IMR-90 (cell line): ENCODE results near the gene USP54. TPM values are rescaled to one million over a fixed set of nuclear protein-coding genes. Genes with fewer than 3 reads are reported as not detected.

Source experiments
- ATAC-seq: fragments of 200-7000 bp; cut with Tn5 transposase; 2 replicates; pipeline ENCODE4 v1.9.1; 2020; ENCODE audit warnings: low read depth, mild to moderate bottlenecking, moderate library complexity
- BruUV-seq: library from RNA; stranded (reverse); fragments of 400-500 nt; replicated peaks from 2 replicates; lab custom pipeline; 2021; lab: Mats Ljungman, UMichigan
- CTCF ChIA-PET: fragments of 300-600 bp; formaldehyde crosslinking; extraction: SDS; loops from one replicate; lab custom pipeline; 2021; ENCODE audit warnings: antibody characterized with exemption; lab: Yijun Ruan, JAX
- POLR2A ChIA-PET: fragments of 300-600 bp; sonication (Branson Sonifier 250); formaldehyde crosslinking; loops from one replicate; lab custom pipeline; 2022; ENCODE audit warnings: antibody characterized with exemption; ENCODE audit not compliant: unreplicated experiment; lab: Charles Lee
- DNase-seq: peaks from one replicate; pipeline ENCODE4 v3.0.0; 2013
- H2AFZ ChIP-seq: replicated peaks from 2 replicates; pipeline ENCODE3; 2013; ENCODE audit warnings: low read length, mild to moderate bottlenecking; ENCODE audit not compliant: poor library complexity
- H2AK5ac ChIP-seq: 2 replicates; pipeline ENCODE4 v1.6.1; 2013; ENCODE audit warnings: low read depth, low read length, inconsistent platforms
- H2AK9ac ChIP-seq: replicated peaks from 2 replicates; pipeline ENCODE3; 2013; ENCODE audit warnings: mild to moderate bottlenecking, low read depth, low read length, moderate library complexity; ENCODE audit not compliant: poor library complexity
- H2BK120ac ChIP-seq: 2 replicates; pipeline ENCODE4 v1.6.1; 2013; ENCODE audit warnings: low read depth, low read length, inconsistent platforms
- H2BK15ac ChIP-seq: 3 replicates; pipeline ENCODE4 v1.6.1; 2013; ENCODE audit warnings: low read depth, low read length, inconsistent platforms
- H2BK20ac ChIP-seq: 2 replicates; pipeline ENCODE4 v1.6.1; 2013; ENCODE audit warnings: low read depth, mild to moderate bottlenecking, inconsistent platforms, low read length, moderate library complexity
- H2BK5ac ChIP-seq: 2 replicates; pipeline ENCODE4 v1.6.1; 2013; ENCODE audit warnings: mild to moderate bottlenecking, low read depth, low read length, inconsistent platforms; ENCODE audit not compliant: poor library complexity, severe bottlenecking
- H3K14ac ChIP-seq: replicated peaks from 2 replicates; pipeline ENCODE4 v1.6.1; 2013; ENCODE audit warnings: low read depth, low read length, inconsistent platforms
- H3K18ac ChIP-seq: 2 replicates; pipeline ENCODE4 v1.6.1; 2013; ENCODE audit warnings: low read depth, low read length, control low read depth
- H3K23ac ChIP-seq: 2 replicates; pipeline ENCODE4 v1.6.1; 2013; ENCODE audit warnings: low read depth, low read length, inconsistent platforms
- H3K27ac ChIP-seq: 2 replicates; pipeline ENCODE4 v1.5.1; 2013; ENCODE audit warnings: mild to moderate bottlenecking, control low read depth, low read length; ENCODE audit not compliant: insufficient read depth
- H3K27me3 ChIP-seq: 2 replicates; pipeline ENCODE4 v1.6.1; 2013; ENCODE audit warnings: low read length; ENCODE audit not compliant: control insufficient read depth, insufficient read depth
- H3K36me3 ChIP-seq: 2 replicates; pipeline ENCODE4 v1.6.1; 2013; ENCODE audit warnings: low read length, mixed read lengths; ENCODE audit not compliant: control insufficient read depth, insufficient read depth
- H3K4ac ChIP-seq: 2 replicates; pipeline ENCODE4 v1.6.1; 2013; ENCODE audit warnings: low read depth, low read length, inconsistent platforms
- H3K4me1 ChIP-seq: 2 replicates; pipeline ENCODE4 v1.6.1; 2013; ENCODE audit warnings: low read length, mixed read lengths; ENCODE audit not compliant: control insufficient read depth, insufficient read depth
- H3K4me2 ChIP-seq: 2 replicates; pipeline ENCODE4 v1.6.1; 2013; ENCODE audit warnings: low read depth, mild to moderate bottlenecking, control low read depth, low read length, moderate library complexity
- H3K4me3 ChIP-seq: 2 replicates; pipeline ENCODE4 v1.5.1; 2013; ENCODE audit warnings: low read depth, mild to moderate bottlenecking, control low read depth, low read length, moderate library complexity; ENCODE audit not compliant: insufficient read depth
- H3K56ac ChIP-seq: 2 replicates; pipeline ENCODE4 v1.6.1; 2013; ENCODE audit warnings: low read length, inconsistent platforms; ENCODE audit not compliant: insufficient read depth; ENCODE audit errors: extremely low read depth
- H3K79me1 ChIP-seq, 2 experiments: 2 replicates each; pipeline ENCODE4 v1.6.1; 2013; ENCODE audit warnings: low read length in 2 of 2, inconsistent platforms in 1 of 2, low read depth in 1 of 2
- H3K9ac ChIP-seq: 2 replicates; pipeline ENCODE4 v1.6.1; 2013; ENCODE audit warnings: low read depth, low read length, control low read depth
- H3K9me1 ChIP-seq: 2 replicates; pipeline ENCODE4 v1.6.1; 2013; ENCODE audit warnings: low read length, inconsistent platforms; ENCODE audit not compliant: insufficient read depth
- H3K9me3 ChIP-seq: 2 replicates; pipeline ENCODE4 v1.6.1; 2013; ENCODE audit warnings: low read length; ENCODE audit not compliant: control insufficient read depth, insufficient read depth
- H4K20me1 ChIP-seq: 2 replicates; pipeline ENCODE4 v1.6.1; 2013; ENCODE audit warnings: low read length, inconsistent platforms; ENCODE audit not compliant: insufficient read depth
- H4K5ac ChIP-seq: 2 replicates; pipeline ENCODE4 v1.6.1; 2013; ENCODE audit warnings: mild to moderate bottlenecking, low read depth, low read length, control low read depth
- H4K8ac ChIP-seq, 2 experiments: 2 replicates each; pipeline ENCODE4 v1.6.1; 2013; ENCODE audit warnings: low read depth in 2 of 2, low read length in 2 of 2, control low read depth in 1 of 2, inconsistent platforms in 1 of 2
- H4K91ac ChIP-seq: 2 replicates; pipeline ENCODE4 v1.6.1; 2013; ENCODE audit warnings: low read depth, low read length, inconsistent platforms; ENCODE audit not compliant: insufficient read depth
- BHLHE40 ChIP-seq: fragments of 150-350 bp; IDR thresholded peaks from 2 replicates; pipeline ENCODE4 v1.6.1; 2016; ENCODE audit warnings: mild to moderate bottlenecking, low read depth, low read length
- CEBPB ChIP-seq: IDR thresholded peaks from 2 replicates; pipeline ENCODE4 v1.6.1; 2012; ENCODE audit warnings: low read depth, low read length, improper control_type of control experiment
- CHD1 ChIP-seq: IDR thresholded peaks from 2 replicates; pipeline ENCODE4 v1.6.1; 2012; ENCODE audit warnings: low read depth, low read length, improper control_type of control experiment
- FOS ChIP-seq: fragments of 150-350 bp; IDR thresholded peaks from 2 replicates; pipeline ENCODE4 v1.6.1; 2016; ENCODE audit warnings: low read depth, low read length
- MAFK ChIP-seq: IDR thresholded peaks from 2 replicates; pipeline ENCODE4 v1.6.1; 2012; ENCODE audit warnings: low read depth, low read length, improper control_type of control experiment
- MAZ ChIP-seq: IDR thresholded peaks from 2 replicates; pipeline ENCODE4 v1.6.1; 2012; ENCODE audit warnings: low read depth, mild to moderate bottlenecking, low read length, improper control_type of control experiment, moderate library complexity, borderline replicate concordance
- MXI1 ChIP-seq: IDR thresholded peaks from 2 replicates; pipeline ENCODE4 v1.6.1; 2012; ENCODE audit warnings: low read depth, mild to moderate bottlenecking, low read length, moderate library complexity, borderline replicate concordance
- NFE2L2 ChIP-seq: fragments of 150-350 bp; IDR thresholded peaks from 2 replicates; pipeline ENCODE4 v1.6.1; 2016; ENCODE audit warnings: low read depth, mild to moderate bottlenecking, low read length
- POLR2A ChIP-seq: IDR thresholded peaks from 2 replicates; pipeline ENCODE4 v1.6.1; 2012; ENCODE audit warnings: mild to moderate bottlenecking, low read depth, low read length
- RAD21 ChIP-seq: IDR thresholded peaks from 2 replicates; pipeline ENCODE4 v1.6.1; 2012; ENCODE audit warnings: low read length, improper control_type of control experiment
- RCOR1 ChIP-seq: IDR thresholded peaks from 2 replicates; pipeline ENCODE4 v1.6.1; 2012; ENCODE audit warnings: mild to moderate bottlenecking, low read length, improper control_type of control experiment; ENCODE audit not compliant: insufficient replicate concordance
- SMC3 ChIP-seq: fragments of 150-350 bp; IDR thresholded peaks from 2 replicates; pipeline ENCODE4 v1.6.1; 2016; ENCODE audit warnings: low read depth, mild to moderate bottlenecking, antibody characterized with exemption, low read length, moderate library complexity
- USF2 ChIP-seq: fragments of 150-350 bp; IDR thresholded peaks from 2 replicates; pipeline ENCODE4 v1.6.1; 2017; ENCODE audit warnings: mild to moderate bottlenecking, antibody characterized with exemption, low read length, low read depth
- WGBS, 2 experiments: methylation state at CpG; one replicate each; pipeline versions ENCODE4 v1.1.5 to v1.1.7; 2013; ENCODE audit warnings: missing lambda C conversion rate in 2 of 2; ENCODE audit not compliant: insufficient read length in 1 of 2; ENCODE audit errors: extremely low coverage in 2 of 2; 5-methylcytosine and 5-hydroxymethylcytosine counted together
- dilution Hi-C: fragments of 300-500 bp; cut with HindIII; formaldehyde crosslinking; loops from one replicate; pipeline ENCODE4 v1.14.3; 2018; ENCODE audit warnings: low sequenced_read_pairs; ENCODE audit not compliant: unreplicated experiment
- in situ Hi-C: fragments of 300-500 bp; cut with MboI; formaldehyde crosslinking; loops from 3 replicates; pipeline ENCODE4 v1.14.3; 2019; ENCODE audit warnings: low sequenced_read_pairs, inconsistent platforms, mixed read lengths
- intact Hi-C: fragments of 100-400 bp; cut with micrococcal nuclease; formaldehyde crosslinking; loops from 2 replicates; pipeline ENCODE4 v1.10.0; 2022
- polyA plus RNA-seq, 3 experiments: library from polyadenylated mRNA; depleted of rRNA; stranded (reverse); fragments of >200 nt; gene quantifications; 2 replicates each; pipeline ENCODE4 v1.2.3, GENCODE V29; 2012; ENCODE audit warnings: low replicate concordance in 1 of 3
- total RNA-seq: library from RNA; depleted of rRNA; stranded (reverse); fragments of >200 nt; gene quantifications from 2 replicates; pipeline ENCODE4 v1.2.3, GENCODE V29; 2012
- TF ChIP-seq, protein P1 (sequence below): conservative IDR thresholded peaks from 2 replicates; pipeline ENCODE4 v1.5.1; 2012; ENCODE audit warnings: mild to moderate bottlenecking, low read depth, low read length, improper control_type of control experiment
- TF ChIP-seq, protein P2 (sequence below): fragments of 150-350 bp; IDR thresholded peaks from 2 replicates; pipeline ENCODE4 v1.6.1; 2016; ENCODE audit warnings: low read depth, mild to moderate bottlenecking, low read length, moderate library complexity, borderline replicate concordance

Gene USP54
- total and polyA plus RNA-seq, 2 of the 4 experiments (the other 2 are of a cell fraction): 4.0 to 7.9 TPM

DNA sequence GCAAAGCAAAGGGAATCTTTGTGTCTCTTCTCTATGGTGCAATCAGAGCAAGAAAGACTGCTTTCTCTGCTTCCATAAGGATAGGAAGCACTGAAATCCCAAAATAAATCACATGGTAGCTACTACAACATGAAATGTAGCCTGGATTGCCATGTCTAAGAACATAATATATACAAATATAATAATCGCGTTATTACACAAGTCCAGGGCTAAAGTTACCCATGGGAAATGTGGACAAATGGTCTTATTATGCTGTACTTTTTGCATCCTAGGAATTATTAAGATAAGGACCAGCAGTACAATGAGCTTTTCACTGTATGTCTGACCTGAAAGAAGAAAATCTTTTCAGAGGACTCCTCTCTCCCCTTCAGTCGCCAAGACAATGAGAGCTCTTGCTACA lies 71.8 kb downstream of the USP54 start:
- Histone ChIP-seq H3K27ac (no peak overlapping the region), H2AK5ac (no peak overlapping the region), H3K4me3 (no peak overlapping the region), H3K18ac (no peak overlapping the region), H2BK20ac (no peak overlapping the region), H2BK5ac (no peak overlapping the region), H3K56ac (no peak overlapping the region), H4K91ac (no peak overlapping the region), H3K36me3 (no peaks in the 10 kb centered on the region), H3K79me1 (no peaks in the 10 kb centered on the region), H3K14ac (no peak overlapping the region), H3K4me2 (no peak overlapping the region), H3K9me1 (peaks cover 22% of the 10 kb centered on the region), H2AFZ (no peak overlapping the region), H4K8ac (no peak overlapping the region), H4K5ac (no peak overlapping the region), H3K4me1 (peaks cover 14% of the 10 kb centered on the region), H2BK15ac (no peak overlapping the region), H4K20me1 (no peaks in the 10 kb centered on the region), H2AK9ac (no peak overlapping the region), H2BK120ac (no peak overlapping the region), H3K27me3 (no peaks in the 10 kb centered on the region), H3K9ac (no peak overlapping the region), H3K4ac (no peak overlapping the region), H3K23ac (no peak overlapping the region), H3K9me3 (no peaks in the 10 kb centered on the region)
- ChIA-PET CTCF (no interaction called here), POLR2A (interaction anchor here (0.6 kb wide), 1 partner anchor 236 kb away, joined by 6 read pairs; no protein-coding TSS in a partner anchor)
- no TSS peak for BruUV-seq
- TF ChIP-seq MXI1 (no peak), BHLHE40 (no peak), POLR2A (no peak), RAD21 (no peak), FOS (no peak), USF2 (no peak), MAZ (no peak), NFE2L2 (no peak), SMC3 (no peak), MAFK (no peak), CHD1 (no peak), CEBPB (no peak), RCOR1 (no peak)
- TF ChIP-seq, protein P1, sequence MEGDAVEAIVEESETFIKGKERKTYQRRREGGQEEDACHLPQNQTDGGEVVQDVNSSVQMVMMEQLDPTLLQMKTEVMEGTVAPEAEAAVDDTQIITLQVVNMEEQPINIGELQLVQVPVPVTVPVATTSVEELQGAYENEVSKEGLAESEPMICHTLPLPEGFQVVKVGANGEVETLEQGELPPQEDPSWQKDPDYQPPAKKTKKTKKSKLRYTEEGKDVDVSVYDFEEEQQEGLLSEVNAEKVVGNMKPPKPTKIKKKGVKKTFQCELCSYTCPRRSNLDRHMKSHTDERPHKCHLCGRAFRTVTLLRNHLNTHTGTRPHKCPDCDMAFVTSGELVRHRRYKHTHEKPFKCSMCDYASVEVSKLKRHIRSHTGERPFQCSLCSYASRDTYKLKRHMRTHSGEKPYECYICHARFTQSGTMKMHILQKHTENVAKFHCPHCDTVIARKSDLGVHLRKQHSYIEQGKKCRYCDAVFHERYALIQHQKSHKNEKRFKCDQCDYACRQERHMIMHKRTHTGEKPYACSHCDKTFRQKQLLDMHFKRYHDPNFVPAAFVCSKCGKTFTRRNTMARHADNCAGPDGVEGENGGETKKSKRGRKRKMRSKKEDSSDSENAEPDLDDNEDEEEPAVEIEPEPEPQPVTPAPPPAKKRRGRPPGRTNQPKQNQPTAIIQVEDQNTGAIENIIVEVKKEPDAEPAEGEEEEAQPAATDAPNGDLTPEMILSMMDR: no peak
- TF ChIP-seq, protein P2, sequence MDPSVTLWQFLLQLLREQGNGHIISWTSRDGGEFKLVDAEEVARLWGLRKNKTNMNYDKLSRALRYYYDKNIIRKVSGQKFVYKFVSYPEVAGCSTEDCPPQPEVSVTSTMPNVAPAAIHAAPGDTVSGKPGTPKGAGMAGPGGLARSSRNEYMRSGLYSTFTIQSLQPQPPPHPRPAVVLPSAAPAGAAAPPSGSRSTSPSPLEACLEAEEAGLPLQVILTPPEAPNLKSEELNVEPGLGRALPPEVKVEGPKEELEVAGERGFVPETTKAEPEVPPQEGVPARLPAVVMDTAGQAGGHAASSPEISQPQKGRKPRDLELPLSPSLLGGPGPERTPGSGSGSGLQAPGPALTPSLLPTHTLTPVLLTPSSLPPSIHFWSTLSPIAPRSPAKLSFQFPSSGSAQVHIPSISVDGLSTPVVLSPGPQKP: no peak
- no CpG with 5 or more reads among the region's 3 CpGs for WGBS, 2 experiments
- dilution Hi-C loops (no loop called here), intact Hi-C loops (no loop called here), in situ Hi-C loops (no loop called here)
- DNase-seq (no peak), ATAC-seq (no peak)
